NCI-H460 (cell line): ENCODE results near the gene CMBL. TPM values are rescaled to one million over a fixed set of nuclear protein-coding genes. Genes with fewer than 3 reads are reported as not detected.

Experiments
- DNase-seq: peaks from one replicate; pipeline ENCODE4 v3.0.0-alpha.2; 2016; ENCODE audit warnings: low read depth; ENCODE audit errors: extremely low read depth
- total RNA-seq: library from RNA; depleted of rRNA; stranded (reverse); fragments of >200 nt; shearing (Covaris generic); gene quantifications from 2 replicates; pipeline ENCODE4 v1.2.3, GENCODE V29; 2014

The CMBL gene
- total RNA-seq, 1 experiment from 2014 or later: 13.5 TPM

DNA sequence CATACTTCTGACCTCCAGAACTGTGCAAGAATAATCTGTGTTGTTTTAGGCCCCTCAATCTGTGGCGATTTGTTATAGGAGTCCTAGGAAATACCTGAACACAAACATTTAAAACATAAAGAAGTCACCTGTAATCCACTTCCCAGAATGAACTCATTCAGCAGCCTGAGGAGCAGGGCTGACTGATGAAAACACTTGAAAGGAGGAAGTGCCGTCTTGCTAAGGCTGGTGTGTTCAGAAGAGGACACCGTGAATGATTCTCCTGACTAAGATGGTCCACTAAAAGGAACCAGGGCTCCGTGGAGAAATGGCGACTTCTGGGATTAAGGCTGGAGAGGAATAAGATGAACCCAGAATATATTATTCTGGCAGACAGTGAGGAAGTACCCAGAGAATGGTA, 27.1 kb upstream of the CMBL start:
- no peak for DNase-seq

DNA sequence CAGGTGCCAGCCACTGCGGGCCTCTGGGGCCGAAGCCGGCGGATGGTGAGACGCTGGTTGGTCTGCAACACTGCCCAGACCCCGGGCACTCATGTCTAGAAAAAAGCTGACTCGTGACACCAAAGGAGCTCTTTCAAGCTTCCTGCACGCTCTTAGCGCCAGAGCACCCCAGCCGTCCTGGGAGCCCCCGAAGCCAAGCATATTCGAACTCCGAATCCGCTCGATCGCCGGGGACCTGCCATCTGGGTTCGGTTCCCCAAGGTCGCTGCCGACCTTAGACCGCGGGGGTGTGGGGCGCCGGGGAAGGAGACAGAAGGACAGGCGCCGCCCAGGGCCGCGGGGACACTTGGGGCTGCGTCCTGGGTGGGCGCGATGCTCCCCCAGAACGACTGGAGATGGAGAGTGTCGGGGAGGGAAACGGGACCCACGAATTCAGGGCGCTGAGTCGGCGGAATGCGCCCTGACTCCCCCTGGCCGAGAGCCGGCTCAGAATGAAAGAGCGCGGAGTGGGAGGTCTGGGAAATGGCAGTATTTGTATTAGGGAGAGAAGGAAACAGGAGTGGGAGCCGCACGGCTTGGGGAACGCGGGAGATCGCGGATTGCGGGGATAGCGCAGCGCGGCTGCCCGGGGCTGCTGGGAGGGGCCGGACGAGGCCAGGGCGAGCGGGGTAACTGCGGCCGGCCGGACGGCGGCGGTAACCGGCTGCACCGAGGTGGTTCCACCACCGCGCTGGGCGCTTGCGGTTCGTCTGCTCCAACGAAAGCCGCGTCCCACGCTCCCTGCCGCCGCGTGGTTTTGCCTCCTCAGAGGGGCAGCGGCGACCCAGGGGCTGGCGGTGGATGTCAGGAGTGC, 25.7 kb upstream of the CMBL start:
- DNase-seq: no peak

DNA sequence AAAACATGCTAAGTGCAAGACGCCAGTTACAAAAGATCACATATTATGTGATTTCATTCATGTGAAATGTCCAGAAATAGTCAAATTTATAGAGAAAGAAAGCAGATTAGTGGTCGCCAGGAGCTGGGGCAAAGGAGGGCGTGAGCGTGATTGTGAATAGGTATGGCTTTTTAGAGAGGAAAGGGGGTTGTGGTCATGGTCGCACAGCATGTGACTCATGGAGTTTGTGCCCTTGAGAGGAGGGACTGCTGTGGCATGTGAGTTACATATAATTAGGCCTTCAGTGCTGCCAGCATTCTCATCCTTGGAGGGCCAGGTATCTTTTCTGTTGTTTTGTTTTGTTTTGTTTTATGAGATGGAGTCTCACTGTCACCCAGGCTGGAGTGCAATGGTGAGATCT, 24.6 kb upstream of the CMBL start:
- no peak for DNase-seq

DNA sequence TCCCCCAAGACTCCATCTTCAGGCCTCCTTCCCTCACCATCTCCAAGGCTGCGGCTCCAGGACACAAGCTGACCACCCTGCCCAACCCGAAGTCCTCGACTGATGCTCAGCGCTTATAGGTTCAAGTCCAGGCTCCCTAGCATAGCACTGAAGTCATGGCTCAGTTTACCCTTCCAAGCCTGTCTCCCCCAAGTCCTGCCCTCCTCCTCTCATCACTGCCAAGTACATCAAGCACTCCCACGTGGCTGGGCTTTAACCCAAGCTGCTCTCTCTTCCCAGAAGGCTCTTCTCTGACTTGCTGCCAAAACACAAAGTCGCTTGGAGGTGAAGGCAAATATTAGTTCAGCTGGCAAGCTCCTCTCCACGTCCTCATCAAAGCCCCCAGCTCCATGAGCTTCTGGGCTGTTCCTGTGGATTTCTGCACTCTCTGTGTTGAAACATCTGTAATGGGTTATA, 23.7 kb upstream of the CMBL start:
- no peak for DNase-seq

DNA sequence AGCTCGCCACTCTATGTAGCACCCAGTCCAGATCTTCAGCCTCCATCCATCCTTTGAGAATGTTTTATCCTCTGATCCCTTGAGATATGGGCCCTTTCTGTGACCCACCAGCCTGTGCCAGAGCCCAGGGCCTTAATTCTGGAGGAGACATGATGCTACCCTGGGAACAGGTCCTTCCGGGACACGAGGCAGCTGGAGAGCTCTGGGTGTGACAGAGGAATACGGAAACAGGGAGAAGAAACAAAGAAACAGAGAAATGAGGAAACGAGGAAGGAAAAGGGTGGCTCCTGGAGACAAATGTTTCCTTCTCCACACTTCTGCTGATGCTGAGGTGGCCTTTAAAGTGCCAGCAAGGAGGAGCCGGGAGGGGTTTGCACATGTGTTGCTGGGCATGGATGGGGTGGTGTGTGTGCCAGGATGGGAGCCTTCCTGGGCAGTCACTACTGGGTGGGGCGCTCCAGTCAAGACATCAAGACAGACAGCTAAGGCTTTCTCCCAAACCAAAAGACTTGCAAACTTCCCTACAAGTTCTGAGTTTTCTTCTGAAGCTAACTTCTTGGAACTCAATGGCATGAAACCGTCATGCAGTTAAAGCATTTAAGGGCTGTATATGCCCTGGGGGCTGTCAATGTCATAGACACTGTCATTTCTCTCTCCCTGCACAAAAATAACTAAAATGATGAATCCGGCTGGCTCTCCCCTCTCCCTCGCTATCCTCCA, 23.0 kb upstream of the CMBL start:
- DNase-seq: no peak

DNA sequence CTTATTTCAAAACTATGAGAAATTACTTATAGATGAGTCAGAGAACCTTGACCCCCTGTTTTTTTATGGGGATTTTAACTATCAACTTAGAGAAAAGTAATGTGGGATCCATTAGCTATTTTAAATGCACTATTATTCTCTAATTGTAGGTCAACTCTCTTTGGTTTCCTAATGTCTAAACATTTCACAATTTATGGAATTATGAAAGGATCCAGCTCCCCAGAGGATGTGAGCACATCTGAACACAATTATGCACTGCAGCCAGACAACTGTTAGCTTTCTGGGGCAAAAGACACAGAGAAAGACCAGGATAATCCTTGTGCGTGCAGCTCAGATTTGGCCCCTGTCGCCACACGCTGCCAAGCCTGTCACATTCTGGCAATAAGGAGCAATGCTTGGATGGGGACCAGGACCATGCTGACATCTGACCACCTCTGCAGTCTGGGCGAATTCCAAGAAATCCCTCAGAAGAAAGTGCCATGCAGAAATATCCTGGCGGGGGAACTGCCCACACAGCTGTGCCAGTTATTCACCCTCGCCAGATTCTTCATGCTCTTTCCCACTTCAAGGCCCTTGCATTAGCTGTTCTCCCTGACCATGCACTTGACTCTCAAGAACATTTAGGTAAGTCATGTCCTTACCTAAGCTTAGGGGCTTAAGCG, 22.2 kb upstream of the CMBL start:
- DNase-seq: no peak

DNA sequence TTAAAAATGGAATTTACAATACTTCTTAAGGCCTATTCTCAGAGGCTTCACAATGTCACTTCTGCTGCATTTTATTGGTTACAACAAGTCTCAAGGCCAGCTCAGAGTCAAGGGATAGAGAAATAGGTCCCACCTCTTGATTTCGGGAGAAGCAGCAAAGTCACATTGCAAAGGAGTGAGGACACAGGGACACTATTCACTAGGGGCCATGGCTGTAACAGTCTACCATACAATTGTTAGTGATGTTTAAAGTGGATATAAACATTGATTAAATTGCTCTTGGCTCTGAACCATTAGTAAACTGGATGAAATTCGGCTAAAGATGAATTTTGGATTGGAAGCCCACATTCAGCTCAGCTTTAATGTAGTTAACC, 21.7 kb upstream of the CMBL start:
- DNase-seq: no peak

DNA sequence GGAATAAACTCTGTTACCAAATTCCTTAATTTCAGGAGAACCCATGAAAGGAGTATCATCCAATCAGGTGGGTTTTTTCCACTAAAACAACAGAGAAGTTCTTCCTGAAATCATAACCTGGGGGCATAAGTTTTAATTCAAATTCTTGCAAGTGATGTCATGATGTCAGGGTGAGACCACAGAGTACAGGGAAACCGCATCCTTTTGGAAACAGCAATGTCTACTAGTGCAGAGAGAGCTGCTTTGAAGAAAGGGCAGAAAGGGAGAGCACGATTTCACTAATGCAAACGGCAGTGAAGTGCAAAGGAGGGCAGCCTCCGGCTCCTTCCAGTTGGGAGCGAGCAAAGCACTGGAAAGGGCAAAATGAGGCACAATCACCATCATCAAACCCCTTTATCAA, 20.6 kb upstream of the CMBL start:
- DNase-seq: no peak

DNA sequence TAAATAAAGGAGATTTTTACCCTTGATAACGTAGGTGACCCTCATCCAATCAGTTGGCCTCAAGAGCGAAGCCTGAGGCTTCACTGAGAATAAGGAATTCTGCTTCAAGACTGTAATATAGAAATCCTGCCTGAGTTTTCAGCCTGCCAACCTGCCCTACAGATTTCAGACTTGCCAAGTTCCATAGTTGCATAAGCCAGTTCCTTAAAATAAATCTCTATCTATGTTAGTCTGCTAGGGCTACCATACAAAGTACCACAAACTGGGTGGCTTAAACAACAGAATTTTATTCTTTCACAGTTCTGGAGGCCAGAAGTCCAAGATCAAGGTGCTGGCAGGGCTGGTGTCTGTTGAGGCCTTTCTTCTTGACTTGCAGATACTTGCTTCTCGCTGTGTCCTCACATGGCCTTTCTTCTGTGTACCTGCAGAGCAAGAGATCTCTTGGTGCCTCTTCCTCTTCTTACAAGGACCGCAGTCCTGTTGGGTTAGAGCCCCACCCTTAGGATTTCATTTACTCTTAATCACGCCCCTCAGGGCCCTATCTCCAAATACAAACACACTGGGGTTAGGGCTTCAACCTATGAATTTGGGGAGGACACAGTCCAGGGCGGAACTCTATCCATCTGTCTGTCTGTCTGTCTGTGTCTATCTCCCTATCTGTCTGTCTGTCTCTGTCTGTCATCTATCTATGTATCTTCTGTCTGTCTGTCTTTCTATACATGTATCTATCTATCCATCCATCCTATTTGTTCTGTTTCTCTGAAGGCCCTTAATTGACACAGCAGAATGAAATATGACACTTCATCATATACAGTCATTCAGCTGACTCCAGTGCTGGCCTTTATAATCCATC, 17.0 kb upstream of the CMBL start:
- DNase-seq: no peak

DNA sequence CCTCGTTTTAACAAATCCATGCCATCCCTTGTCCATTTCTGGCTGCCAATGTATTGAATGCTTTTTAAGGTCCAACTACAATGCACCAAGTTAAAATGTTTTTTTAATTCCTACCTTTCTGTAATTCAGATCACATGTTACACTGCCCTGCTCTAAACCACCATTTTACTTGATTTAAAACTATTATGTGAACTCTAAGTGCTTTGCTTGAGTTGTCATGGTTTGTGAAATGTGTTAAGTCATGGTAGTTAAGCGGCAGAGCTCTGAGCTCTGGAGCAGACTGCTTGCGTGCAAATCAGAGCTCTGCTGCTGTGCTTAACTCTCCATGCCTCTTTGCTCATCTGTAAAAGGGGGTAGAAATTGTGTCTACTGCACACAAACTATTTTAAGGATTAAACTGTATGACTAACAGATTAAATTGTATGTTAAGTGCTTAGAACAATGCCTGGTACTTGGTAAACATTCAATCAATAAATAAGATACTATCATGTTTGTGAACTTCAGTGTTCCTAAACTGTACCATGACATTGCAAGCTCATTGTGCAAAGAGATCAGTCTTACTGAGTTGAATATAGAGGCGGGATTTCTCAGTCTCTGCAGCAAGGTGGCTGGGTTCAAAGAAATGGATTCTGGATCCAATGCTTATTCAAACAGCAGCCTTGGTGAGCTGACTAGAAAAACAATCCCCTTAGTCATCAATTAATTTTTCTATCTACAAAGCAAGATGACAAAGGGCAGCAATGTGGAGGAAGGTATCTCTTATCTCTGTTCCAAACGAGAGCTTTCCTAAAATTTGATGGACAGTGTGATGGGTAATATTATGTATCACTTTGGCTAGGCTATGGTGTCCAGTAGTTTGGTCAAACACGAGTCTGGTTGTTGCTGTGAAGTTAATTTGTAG, 16.1 kb upstream of the CMBL start:
- DNase-seq: no peak

DNA sequence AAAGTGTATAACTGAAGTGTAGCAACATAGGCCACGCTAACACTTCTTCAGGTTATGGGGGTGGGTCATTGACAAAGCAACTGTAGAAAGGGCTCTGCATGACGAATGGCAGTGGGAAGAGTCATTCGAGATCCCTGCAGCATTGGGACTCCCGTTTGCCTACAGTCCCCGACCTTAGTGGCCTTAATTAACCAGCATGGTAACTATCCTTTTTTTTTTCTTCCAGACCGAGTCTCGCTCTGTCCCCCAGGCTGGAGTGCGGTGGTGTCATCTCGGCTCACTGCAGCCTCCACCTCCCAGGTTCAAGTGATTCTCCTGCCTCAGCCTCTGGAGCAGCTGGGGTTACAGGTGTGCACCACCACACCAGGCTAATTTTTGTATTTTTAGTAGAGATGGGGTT, 14.2 kb upstream of the CMBL start:
- no peak for DNase-seq

DNA sequence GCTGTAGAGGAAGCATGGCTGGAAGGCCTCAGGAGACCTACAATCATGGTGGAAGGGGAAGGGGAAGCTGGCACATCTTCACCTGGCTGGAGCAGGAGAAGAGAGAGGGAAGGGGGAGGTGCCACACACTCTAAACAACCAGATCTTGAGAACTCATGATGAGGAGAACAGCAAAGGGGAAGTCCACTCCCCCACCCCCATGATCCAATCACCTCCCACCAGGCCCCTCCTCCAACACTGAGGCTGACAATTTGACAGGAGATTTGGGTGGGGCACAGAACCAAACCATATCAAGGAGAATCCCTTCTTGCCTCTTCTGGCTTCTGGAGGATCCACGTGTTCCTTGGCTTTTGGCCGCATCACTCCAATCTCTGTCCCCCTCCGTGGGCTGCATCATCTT, 13.1 kb upstream of the CMBL start:
- DNase-seq: no peak

DNA sequence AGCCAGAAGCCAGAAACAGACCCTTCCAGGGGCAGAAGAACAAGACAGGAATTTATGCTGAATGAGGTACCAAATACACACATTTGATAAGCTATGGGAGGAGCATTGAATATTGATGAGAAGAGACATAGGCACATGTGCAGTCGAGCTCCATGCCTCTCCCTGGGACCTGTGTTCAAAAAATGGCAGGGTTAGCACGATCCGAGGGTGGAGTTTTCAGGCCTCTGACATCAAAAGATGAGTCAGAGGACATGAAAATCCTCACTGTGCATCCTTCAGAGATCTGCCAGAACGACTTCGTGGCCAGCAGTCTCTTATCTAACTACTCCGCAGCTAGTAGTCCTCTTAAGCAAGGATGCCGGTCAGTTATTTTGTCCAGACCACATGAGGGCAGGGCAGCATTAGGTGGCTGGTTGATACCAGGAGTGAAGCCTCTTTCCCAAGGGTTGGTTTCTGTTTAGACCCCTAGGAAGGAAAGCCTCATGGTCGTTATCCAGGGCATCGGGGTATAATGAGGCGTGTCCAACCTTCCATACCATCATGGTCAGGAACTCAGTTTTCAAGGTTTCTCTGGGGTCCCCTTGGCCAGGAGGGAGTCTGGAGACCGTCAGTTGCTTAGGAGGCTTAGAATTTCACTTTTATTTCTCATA, 11.6 kb upstream of the CMBL start:
- DNase-seq: no peak

DNA sequence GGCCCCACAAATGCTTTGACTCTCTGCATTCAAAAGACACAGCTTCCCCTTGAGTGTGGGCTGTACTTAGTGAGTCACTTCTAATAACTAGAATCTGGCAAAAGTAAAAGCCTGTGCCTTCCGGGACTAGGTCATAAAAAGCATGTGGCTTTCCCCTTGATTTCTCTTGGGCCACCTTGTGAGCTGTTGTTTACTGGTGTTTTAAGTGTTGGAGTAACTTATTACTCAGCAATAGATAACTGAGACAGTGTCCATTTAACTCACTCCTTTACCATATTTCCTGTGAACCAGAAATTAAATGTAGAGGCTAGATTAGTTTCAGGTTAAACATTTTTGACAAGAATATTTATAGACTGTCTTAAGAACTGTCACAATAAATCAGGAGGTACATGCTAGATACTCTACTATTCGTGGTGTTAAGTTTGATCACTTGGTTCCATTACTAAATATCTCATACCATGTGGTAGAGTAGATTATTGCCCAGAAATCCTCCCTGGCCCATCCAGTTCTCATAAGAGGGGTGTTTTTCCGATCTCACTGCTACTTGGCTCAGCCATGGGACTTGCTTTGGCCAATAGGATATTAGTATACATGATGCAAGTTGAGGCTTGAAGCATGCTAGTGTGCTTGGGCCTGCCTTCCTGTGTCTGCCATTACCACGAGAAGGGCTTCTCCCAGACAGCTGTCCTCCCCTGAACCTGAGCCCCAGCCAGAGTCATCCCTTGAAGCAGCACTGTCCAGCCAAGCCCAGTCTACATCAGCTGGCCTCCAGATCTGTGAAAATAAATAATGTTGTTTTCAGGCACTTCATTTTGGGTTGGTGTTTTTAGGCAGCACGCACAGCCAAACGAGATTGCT, 10.4 kb upstream of the CMBL start:
- DNase-seq: no peak

DNA sequence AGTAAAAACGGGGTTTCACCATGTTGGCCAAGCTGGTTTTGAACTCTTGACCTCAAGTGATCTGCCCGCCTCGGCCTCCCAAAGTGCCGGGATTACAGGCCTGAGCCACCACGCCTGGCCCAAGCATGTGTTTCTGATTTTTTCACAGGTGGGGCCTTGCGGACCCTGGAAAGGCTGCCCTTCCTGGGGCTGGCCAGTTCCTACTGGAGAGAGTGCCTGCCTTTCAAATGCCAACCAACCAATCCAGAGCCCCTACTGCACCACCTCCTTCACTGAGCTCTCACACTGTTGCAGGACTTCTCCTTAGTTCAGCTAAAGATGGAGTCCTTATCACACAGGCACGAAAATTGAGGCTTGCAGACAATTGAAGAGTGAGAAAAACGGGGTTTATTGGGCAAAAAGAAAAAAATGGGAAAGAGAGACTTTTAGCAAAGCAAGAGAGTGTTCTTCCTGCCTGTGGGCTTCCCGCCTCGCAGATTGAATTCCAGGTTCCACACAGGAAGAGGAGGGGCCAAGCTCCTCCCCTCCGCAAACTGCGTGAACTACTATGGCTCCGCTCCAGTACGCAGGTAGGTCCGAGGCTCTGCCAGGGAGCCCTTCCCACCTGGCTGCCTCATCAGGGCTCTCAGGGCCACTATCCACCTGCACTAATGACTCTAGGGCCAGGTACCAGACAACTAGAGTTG, 8.3 kb upstream of the CMBL start:
- DNase-seq: no peak

DNA sequence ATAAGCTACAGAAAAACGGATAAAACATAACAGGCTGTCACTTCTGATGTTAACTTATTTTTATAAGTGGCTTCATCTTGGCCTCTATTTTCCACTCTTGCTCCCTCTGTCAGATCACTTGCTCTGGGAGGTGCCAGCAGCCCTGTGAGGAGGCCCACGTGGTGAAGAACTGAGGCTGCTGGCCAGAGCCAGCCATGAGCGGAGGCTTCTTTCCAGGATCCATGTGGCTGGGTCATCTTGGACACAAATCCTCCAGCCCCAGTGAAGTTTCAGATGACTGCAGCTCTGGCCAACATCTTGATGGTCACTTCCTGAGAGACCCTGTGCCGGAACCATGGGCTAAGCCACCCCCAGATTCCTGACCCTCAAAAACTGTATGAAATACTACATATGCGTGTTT, 7.5 kb upstream of the CMBL start:
- DNase-seq: no peak

DNA sequence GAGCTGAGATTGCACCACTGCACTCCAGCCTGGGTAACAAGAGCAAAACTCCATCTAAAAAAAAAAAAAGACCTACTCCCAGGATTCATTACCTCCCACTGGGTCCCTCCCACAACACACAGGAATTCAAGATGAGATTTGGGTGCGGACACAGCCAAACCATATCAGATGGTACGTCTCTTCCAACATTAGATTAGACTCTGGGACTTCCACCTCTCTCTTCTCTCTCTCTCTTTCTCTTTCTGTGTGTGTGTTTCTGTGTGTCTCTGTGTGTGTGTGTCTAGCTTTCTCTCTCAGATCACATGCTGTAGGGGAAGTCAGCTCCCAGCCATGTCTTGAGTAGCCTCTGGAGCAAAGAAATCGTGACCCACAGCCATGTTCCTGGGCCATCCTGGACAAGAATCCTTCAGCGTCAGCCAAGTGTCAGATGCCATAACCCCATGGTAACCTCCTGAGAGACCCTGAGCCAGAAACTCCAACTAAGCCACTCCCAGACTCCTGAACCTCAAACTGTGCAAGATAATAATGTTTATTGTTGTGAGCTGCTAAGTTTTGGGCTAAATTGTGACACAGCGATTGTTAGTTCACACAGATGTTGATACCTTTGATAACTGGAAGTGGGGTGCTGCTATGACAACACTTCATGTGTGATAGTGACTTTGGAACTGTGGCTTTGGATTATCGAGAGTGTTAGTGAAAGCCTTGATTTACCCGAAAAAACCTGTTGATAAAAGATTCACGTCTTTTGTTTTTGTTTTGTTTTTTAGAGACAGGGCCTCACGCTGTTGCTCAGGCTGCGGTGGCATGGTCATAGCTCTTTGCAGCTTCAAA, 4.1 kb upstream of the CMBL start:
- DNase-seq: no peak
